ENCODE data around the gene RNF223. TPM values are rescaled to one million over a fixed set of nuclear protein-coding genes. Genes with fewer than 3 reads are reported as not detected.

Gene RNF223
- total and polyA plus RNA-seq, 12 donors, result not detected

DNA sequence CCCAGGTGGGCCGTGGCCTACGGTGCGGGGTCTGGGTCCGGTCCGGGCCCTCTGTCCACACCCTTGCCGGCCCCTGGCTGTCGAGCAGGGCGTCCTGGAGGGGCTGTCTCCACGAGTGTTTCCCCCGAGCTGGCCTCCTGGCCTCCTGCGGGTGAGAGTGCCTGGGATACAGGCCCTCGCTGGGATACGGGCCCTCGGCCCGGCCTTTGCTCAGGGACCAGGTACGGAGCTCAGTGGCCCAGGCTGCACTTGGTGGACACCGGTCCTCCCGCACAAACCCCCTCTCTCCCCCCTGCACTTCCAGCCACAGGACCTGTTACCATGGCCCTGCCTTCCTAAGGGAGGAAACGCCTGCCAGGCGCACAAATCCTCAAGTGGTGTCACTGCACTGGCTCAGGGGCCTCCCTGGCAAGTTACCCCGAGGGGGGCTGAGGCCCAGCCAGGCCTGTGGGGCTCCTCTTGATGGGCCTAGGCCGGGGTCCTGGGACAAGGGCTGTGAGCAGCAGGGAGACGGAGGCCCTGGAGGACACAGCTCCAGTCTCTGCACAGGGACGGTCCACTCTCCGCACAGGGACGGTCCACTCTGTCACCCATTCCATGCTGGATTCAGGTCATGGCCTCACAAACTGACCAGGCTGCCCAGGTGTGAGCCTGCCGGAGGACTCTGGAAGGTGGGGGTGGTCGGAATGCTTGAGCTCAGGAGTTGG lies 18.2 kb upstream of the RNF223 start:
- no peaks in the 10 kb centered on the region for H3K4me1 ChIP-seq
- no peaks in the 10 kb centered on the region for H3K9me3 ChIP-seq
- H3K36me3 ChIP-seq, result no peaks in the 10 kb centered on the region
- WGBS, 2 donors, result 95 to 96% methylated on average over 28 of the region's 28 CpGs
- no peak overlapping the region for H3K4me3 ChIP-seq
- DNase-seq (no peak), ATAC-seq (peak in 1 of 8 donors; percentile 16)
- no peaks in the 10 kb centered on the region for H3K27me3 ChIP-seq
- intact Hi-C loops (cut with DNase I), result no loop called here
- TF ChIP-seq, protein P1, sequence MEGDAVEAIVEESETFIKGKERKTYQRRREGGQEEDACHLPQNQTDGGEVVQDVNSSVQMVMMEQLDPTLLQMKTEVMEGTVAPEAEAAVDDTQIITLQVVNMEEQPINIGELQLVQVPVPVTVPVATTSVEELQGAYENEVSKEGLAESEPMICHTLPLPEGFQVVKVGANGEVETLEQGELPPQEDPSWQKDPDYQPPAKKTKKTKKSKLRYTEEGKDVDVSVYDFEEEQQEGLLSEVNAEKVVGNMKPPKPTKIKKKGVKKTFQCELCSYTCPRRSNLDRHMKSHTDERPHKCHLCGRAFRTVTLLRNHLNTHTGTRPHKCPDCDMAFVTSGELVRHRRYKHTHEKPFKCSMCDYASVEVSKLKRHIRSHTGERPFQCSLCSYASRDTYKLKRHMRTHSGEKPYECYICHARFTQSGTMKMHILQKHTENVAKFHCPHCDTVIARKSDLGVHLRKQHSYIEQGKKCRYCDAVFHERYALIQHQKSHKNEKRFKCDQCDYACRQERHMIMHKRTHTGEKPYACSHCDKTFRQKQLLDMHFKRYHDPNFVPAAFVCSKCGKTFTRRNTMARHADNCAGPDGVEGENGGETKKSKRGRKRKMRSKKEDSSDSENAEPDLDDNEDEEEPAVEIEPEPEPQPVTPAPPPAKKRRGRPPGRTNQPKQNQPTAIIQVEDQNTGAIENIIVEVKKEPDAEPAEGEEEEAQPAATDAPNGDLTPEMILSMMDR (IDR thresholded peaks at IDR 0.05), result no peak
- no peak overlapping the region for H3K27ac ChIP-seq

DNA sequence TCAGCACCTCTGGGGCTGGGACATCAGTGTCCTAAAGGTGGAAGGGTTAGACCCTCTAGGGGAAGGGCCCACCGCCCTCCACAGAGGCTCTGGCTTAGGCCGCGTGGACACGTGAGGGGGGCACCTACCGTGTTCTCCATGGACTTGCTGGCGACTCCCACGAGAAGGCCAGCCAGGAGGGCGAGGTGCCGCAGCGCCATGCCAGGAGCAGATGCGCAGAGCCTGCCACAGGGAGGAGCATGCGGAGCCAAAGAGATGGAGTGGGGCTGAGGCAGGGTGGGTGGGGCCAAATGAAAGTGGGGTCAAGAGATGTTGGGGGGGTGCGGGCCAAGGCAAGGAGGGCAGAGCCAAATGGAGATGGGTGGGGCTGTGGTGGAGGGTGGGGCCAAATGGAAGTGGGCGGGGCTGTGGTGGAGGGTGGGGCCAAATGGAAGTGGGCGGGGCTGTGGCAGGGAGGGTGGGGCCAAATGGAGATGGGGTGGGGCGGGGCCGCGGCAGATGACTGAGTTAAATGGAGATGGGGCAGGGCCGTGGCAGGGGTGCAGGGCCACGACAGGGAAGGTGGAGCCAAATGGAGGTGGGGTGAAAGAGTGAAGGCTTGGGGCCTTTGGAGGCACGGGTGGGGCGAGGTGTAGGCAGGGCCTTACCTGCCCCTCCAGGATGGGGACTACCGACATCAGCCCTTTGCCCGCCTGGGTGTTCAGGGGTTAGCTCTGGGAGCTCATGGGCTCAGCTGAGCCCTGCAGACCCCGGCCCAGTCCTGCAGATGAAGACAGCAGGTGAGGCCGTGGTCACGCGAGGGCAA lies 17.4 kb upstream of the RNF223 start:
- intact Hi-C loops (cut with DNase I), result no loop called here
- Histone ChIP-seq H3K4me1 (no peaks in the 10 kb centered on the region), H3K27ac (no peak overlapping the region), H3K27me3 (no peaks in the 10 kb centered on the region), H3K4me3 (no peak overlapping the region), H3K36me3 (no peaks in the 10 kb centered on the region), H3K9me3 (no peaks in the 10 kb centered on the region)
- TF ChIP-seq, protein P1 (IDR thresholded peaks at IDR 0.05), result no peak
- WGBS, 2 donors, result 96 to 98% methylated on average over 27 to 28 of the region's 28 CpGs
- ATAC-seq (peak in 1 of 8 donors; percentile 22), DNase-seq (no peak)

DNA sequence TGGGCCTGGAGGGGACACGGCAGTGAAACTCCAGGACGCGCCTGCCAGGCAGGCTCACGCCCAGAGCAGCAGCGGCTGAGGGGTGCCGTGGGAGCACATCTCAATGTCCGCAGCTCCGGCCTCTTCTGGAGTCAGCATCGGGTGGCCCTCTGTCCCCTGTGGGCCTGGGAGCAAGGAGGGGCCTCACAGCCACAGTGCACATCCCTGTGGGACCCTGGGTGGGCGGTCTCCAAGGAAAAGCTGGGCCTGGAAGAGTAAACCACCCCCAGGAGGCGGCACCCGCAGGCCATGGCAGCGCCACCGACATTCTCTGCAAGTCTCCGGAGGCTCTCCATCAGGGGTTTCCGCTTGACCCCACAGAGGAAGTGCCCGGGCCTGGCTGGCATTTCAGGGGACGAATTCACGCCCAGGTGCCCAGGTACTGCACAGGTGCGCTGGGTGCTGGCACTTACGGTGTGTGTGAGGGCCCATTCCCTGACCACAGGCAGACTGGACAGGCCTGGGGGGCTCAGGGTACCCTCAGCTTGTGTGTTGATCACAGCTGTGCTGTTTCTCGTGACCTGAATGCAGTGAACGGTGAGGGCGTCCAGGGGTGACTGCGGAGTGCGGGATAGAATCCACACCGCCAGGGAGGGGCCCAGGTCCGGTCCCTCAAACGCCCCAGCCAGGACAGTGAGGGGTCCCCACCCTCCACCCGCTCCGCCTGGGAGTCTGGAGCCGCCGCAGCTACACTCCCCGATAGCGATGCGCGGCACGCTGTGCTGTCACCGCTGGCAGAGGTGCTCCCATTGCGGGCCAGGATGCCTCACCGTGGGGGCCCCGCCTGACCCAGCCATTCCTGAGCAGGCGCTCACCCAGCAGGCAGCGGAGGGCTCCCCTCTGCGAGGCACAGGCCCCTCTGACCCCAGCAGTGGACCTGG lies 16.6 kb upstream of the RNF223 start:
- TF ChIP-seq, protein P1 (IDR thresholded peaks at IDR 0.05), result no peak
- Histone ChIP-seq H3K36me3 (no peaks in the 10 kb centered on the region), H3K9me3 (no peaks in the 10 kb centered on the region), H3K27me3 (no peaks in the 10 kb centered on the region), H3K4me3 (no peak overlapping the region), H3K4me1 (no peaks in the 10 kb centered on the region), H3K27ac (no peak overlapping the region)
- ATAC-seq (peak in 3 of 8 donors; percentile 11 to 31 (median 29)), DNase-seq (no peak)
- 94 to 96% methylated on average over 45 of the region's 45 CpGs for WGBS, 2 donors
- intact Hi-C loops (cut with DNase I), result no loop called here

All from heart right ventricle (tissue), 16 donors.